HL-60/S4 treated with phorbol 12-myristate 13-acetate at 8.2 ng/mL for 4 days and 3 days (cell line): ENCODE results near the gene SYPL1.

ENCODE experiments used
- in situ Hi-C: fragments of 300-500 bp; cut with MboI; formaldehyde crosslinking; loops from 2 replicates; pipeline ENCODE4 v1.15.0; 2022; ENCODE audit warnings: low sequenced_read_pairs

SYPL1 gene

GRCh38 chr7:106124186-106124585, 12.1 kb upstream of the SYPL1 start:
- in situ Hi-C loops, result no loop called here

- in situ Hi-C loops, result no loop called here
These were observed 10.6 kb upstream of the SYPL1 start for GRCh38 chr7:106122713-106123112.

GRCh38 chr7:106121189-106121810, 9.2 kb upstream of the SYPL1 start:
- in situ Hi-C loops, result no loop called here

- in situ Hi-C loops, result no loop called here
These were observed 8.4 kb upstream of the SYPL1 start for GRCh38 chr7:106120500-106120899.

GRCh38 chr7:106119719-106120118, 7.6 kb upstream of the SYPL1 start:
- in situ Hi-C loops, result no loop called here

GRCh38 chr7:106117786-106118544, 5.9 kb upstream of the SYPL1 start:
- in situ Hi-C loops, result no loop called here

GRCh38 chr7:106116161-106116704, 4.1 kb upstream of the SYPL1 start:
- in situ Hi-C loops, result no loop called here

GRCh38 chr7:106114716-106115383, 2.7 kb upstream of the SYPL1 start:
- in situ Hi-C loops, result no loop called here

- in situ Hi-C loops, result no loop called here
These were observed 885 bp upstream of the SYPL1 start for GRCh38 chr7:106112972-106113421.

- in situ Hi-C loops, result no loop called here
These were observed 426 bp downstream of the SYPL1 start for GRCh38 chr7:106111655-106112117.

- in situ Hi-C loops, result no loop called here
These were observed 1.0 kb downstream of the SYPL1 start for GRCh38 chr7:106110885-106111654.

GRCh38 chr7:106110238-106110560, 1.9 kb downstream of the SYPL1 start:
- in situ Hi-C loops, result no loop called here

- in situ Hi-C loops, result no loop called here
These were observed 2.4 kb downstream of the SYPL1 start for GRCh38 chr7:106109521-106110237.

- in situ Hi-C loops, result no loop called here
These were observed 3.1 kb downstream of the SYPL1 start for GRCh38 chr7:106108991-106109390.

- in situ Hi-C loops, result no loop called here
These were observed 7.3 kb downstream of the SYPL1 start for GRCh38 chr7:106104721-106105260.

- in situ Hi-C loops, result no loop called here
These were observed 9.6 kb downstream of the SYPL1 start for GRCh38 chr7:106102387-106102966.

- in situ Hi-C loops, result no loop called here
These were observed 10.4 kb downstream of the SYPL1 start for GRCh38 chr7:106101726-106102125.

GRCh38 chr7:106100863-106101629, 11.1 kb downstream of the SYPL1 start:
- in situ Hi-C loops, result no loop called here

GRCh38 chr7:106099539-106099938, 12.6 kb downstream of the SYPL1 start:
- in situ Hi-C loops, result no loop called here
